Measurements from ENCODE around the gene HLA-DQB2. TPM values are rescaled to one million over a fixed set of nuclear protein-coding genes. Genes with fewer than 3 reads are reported as not detected.

HLA-DQB2 gene
- total RNA-seq, 4 donors from 2014 or later = 0.41 to 9.8 TPM; not detected in 2

DNA sequence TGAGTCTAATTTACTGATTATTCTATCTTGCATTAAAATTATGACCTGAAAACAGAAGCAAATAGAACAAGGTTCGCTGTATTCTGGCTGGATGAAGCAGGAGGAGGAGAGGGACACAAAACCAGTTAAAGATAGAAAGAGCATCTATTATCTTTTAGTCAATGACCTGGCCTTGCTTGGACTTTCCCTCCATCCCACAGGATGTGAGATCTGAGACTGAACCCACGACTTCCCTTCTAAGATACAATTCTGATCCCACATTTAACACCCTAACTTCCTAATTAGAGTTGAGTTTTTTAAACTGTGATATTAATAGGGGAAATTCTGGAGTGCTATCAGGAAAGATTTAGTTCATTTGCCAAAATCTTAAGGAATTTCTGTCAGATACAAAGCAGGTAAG, 25.2 kb downstream of the HLA-DQB2 start:
- Histone ChIP-seq H3K36me3 (no peaks in the 10 kb centered on the region), H3K27me3 (no peaks in the 10 kb centered on the region), H3K4me3 (no peak overlapping the region), H3K27ac (no peak overlapping the region), H3K9me3 (no peaks in the 10 kb centered on the region), H3K4me1 (no peaks in the 10 kb centered on the region)
- intact Hi-C loops (cut with DNase I; ENCODE audit: low total_unique reads) = no loop called here
- no peak for DNase-seq
- TF ChIP-seq POLR2A (IDR thresholded peaks at IDR 0.05) (no peak), CTCF (IDR thresholded peaks at IDR 0.05) (no peak)

- intact Hi-C loops (cut with DNase I; ENCODE audit: low total_unique reads) = no loop called here
- DNase-seq = no peak
- TF ChIP-seq POLR2A (IDR thresholded peaks at IDR 0.05) = no peak
- TF ChIP-seq CTCF (IDR thresholded peaks at IDR 0.05) = no peak
Measured at GRCh38 chr6:32718879-32719278, 44.5 kb downstream of the HLA-DQB2 start.

GRCh38 chr6:32716396-32716795, 46.9 kb downstream of the HLA-DQB2 start:
- Histone ChIP-seq H3K4me1 (no peaks in the 10 kb centered on the region), H3K9me3 (no peaks in the 10 kb centered on the region), H3K27ac (no peak overlapping the region), H3K36me3 (no peaks in the 10 kb centered on the region), H3K27me3 (no peaks in the 10 kb centered on the region), H3K4me3 (no peak overlapping the region)
- no peak for DNase-seq
- TF ChIP-seq POLR2A (IDR thresholded peaks at IDR 0.05) (no peak), CTCF (IDR thresholded peaks at IDR 0.05) (no peak)
- intact Hi-C loops (cut with DNase I; ENCODE audit: low total_unique reads) = no loop called here

More at GRCh38 chr6:32718879-32719278, 44.5 kb downstream of the HLA-DQB2 start:
- Histone ChIP-seq H3K4me1 (no peaks in the 10 kb centered on the region), H3K27ac (no peak overlapping the region), H3K36me3 (no peaks in the 10 kb centered on the region), H3K27me3 (no peaks in the 10 kb centered on the region), H3K9me3 (no peaks in the 10 kb centered on the region), H3K4me3 (no peak overlapping the region)

DNA sequence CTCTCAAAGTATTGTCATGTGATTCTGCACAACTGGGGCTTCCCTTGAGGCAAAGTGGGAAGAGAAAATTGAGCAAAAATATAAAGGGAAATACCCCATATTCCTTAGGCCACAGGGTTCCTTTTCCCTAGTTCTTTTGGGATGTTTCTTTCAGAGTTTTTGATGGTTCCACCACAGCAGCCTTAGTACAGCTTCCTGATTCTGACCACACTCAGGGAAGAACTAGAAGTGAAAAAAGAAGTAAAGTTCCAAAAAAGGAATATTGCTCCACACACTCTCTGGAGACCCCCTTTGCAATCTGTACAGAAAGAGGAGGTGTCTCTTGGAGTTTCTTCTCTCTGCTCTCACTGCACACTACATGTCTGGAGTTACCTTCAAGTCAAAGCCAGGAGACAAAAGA, 50.1 kb downstream of the HLA-DQB2 start:
- Histone ChIP-seq H3K4me3 (no peak overlapping the region), H3K9me3 (no peaks in the 10 kb centered on the region), H3K27ac (no peak overlapping the region), H3K4me1 (no peaks in the 10 kb centered on the region), H3K36me3 (no peaks in the 10 kb centered on the region), H3K27me3 (no peaks in the 10 kb centered on the region)
- TF ChIP-seq POLR2A (IDR thresholded peaks at IDR 0.05) (no peak), CTCF (IDR thresholded peaks at IDR 0.05) (no peak)
- intact Hi-C loops (cut with DNase I; ENCODE audit: low total_unique reads) = no loop called here
- no peak for DNase-seq

GRCh38 chr6:32709625-32710024, 53.7 kb downstream of the HLA-DQB2 start:
- no peaks in the 10 kb centered on the region for H3K36me3 ChIP-seq
- no peaks in the 10 kb centered on the region for H3K4me1 ChIP-seq
- no peak for DNase-seq
- H3K27ac ChIP-seq = no peak overlapping the region
- no peak for TF ChIP-seq CTCF (IDR thresholded peaks at IDR 0.05)
- no peak for TF ChIP-seq POLR2A (IDR thresholded peaks at IDR 0.05)
- no peaks in the 10 kb centered on the region for H3K27me3 ChIP-seq
- no peaks in the 10 kb centered on the region for H3K9me3 ChIP-seq
- intact Hi-C loops (cut with DNase I; ENCODE audit: low total_unique reads) = no loop called here
- no peak overlapping the region for H3K4me3 ChIP-seq

Small RNA genes lying within 50 kb of the gene (microRNA-seq; reads per million reads assigned to microRNA genes)
- gene MIR3135B (ENCODE audit: borderline microRNAs expressed, borderline replicate concordance) = not detected

Small RNA genes lying within 50 kb of the gene (small RNA-seq; reads per million reads assigned to genes)
- not detected for gene MIR3135B

Other genes with a start within 250 kb of the HLA-DQB2 start
- gene HLA-DRB5, start 233.2 kb downstream of the HLA-DQB2 start, total RNA-seq = 100 to 1,000 TPM in 2 of 4 donors, under 1 TPM in 1, not detected in 1; 0.76 to 171 (median 107) TPM
- gene HLA-DRB1, start 173.7 kb downstream of the HLA-DQB2 start, total RNA-seq = 100 to 1,000 TPM in 2 of 4 donors, 10 to 100 TPM in 2; 15.9 to 197 (median 79.2) TPM
- gene HLA-DQA1, start 126.1 kb downstream of the HLA-DQB2 start, total RNA-seq = 10 to 100 TPM in 3 of 4 donors, 1 to 10 TPM in 1; 3.8 to 41.8 (median 22.7) TPM
- gene HLA-DQB1, start 96.9 kb downstream of the HLA-DQB2 start, total RNA-seq = 10 to 100 TPM in 2 of 4 donors, 1 to 10 TPM in 1, not detected in 1; 4.9 to 31.2 (median 17.9) TPM
- 1 to 10 TPM in 1 of 4 donors, not detected in 3; 4.4 TPM for gene HLA-DQA2, start 22.1 kb downstream of the HLA-DQB2 start, total RNA-seq
- under 1 TPM in 2 of 4 donors, not detected in 2; 0.28 to 0.82 TPM for gene HLA-DOB, start 53.5 kb upstream of the HLA-DQB2 start, total RNA-seq
- gene TAP2, start 75.2 kb upstream of the HLA-DQB2 start, total RNA-seq = 10 to 100 TPM in 2 of 4 donors, 1 to 10 TPM in 2; 3.0 to 42.4 (median 21.5) TPM
- 10 to 100 TPM; 23.5 to 60.1 (median 27.2) TPM for gene PSMB8, start 80.5 kb upstream of the HLA-DQB2 start, total RNA-seq
- 10 to 100 TPM; 18.2 to 62.2 (median 26.5) TPM for gene TAP1, start 90.2 kb upstream of the HLA-DQB2 start, total RNA-seq
- gene PSMB9, start 90.7 kb upstream of the HLA-DQB2 start, total RNA-seq = 10 to 100 TPM; 14.0 to 50.7 (median 38.6) TPM
- gene HLA-DMB, start 177.5 kb upstream of the HLA-DQB2 start, total RNA-seq = 10 to 100 TPM; 16.9 to 29.4 (median 22.4) TPM
- 100 to 1,000 TPM in 1 of 4 donors, 10 to 100 TPM in 2, 1 to 10 TPM in 1; 6.6 to 134 (median 51.7) TPM for gene HLA-DMA, start 189.6 kb upstream of the HLA-DQB2 start, total RNA-seq
- gene BRD2, start 205.1 kb upstream of the HLA-DQB2 start, total RNA-seq = 100 to 1,000 TPM in 2 of 4 donors, 10 to 100 TPM in 2; 42.5 to 202 (median 120) TPM
- 10 to 100 TPM in 3 of 4 donors, 1 to 10 TPM in 1; 8.2 to 34.1 (median 18.4) TPM for gene HLA-DOA, start 246.1 kb upstream of the HLA-DQB2 start, total RNA-seq

Data from uterus (tissue), 4 donors.